Effector memory CD8-positive, alpha-beta T cell (primary cell): ENCODE measurements around the gene DONSON.

Source experiments
- ATAC-seq: fragments of 150-1000 bp; cut with Tn5 transposase; replicated peaks from 2 replicates; pipeline ENCODE4 v1.10.0; 2021; ENCODE audit warnings: mild to moderate bottlenecking, moderate library complexity
- DNase-seq, 3 experiments: peaks; one replicate each; pipeline ENCODE4 v3.0.0; 2021
- H3K27ac Mint-ChIP-seq, 2 donors: one replicate each; pipeline ENCODE4 v1.8.0; 2022; ENCODE audit warnings: mild to moderate bottlenecking in 2 of 2, mixed read lengths in 2 of 2, moderate library complexity in 2 of 2
- H3K27me3 Mint-ChIP-seq, 2 donors: one replicate each; pipeline ENCODE4 v1.8.0; 2022; ENCODE audit warnings: mixed read lengths in 2 of 2
- H3K36me3 Mint-ChIP-seq: one replicate; pipeline ENCODE4 v1.8.0; 2022; ENCODE audit warnings: mild to moderate bottlenecking, moderate library complexity, mixed read lengths; ENCODE audit not compliant: insufficient read depth
- H3K4me1 Mint-ChIP-seq, 2 donors: one replicate each; pipeline ENCODE4 v1.8.0; 2022; ENCODE audit warnings: low read depth in 2 of 2, mixed read lengths in 2 of 2
- H3K4me3 Mint-ChIP-seq, 2 donors: one replicate each; pipeline ENCODE4 v1.8.0; 2022; ENCODE audit warnings: mild to moderate bottlenecking in 2 of 2, mixed read lengths in 2 of 2, moderate library complexity in 2 of 2
- H3K9me3 Mint-ChIP-seq, 2 donors: one replicate each; pipeline ENCODE4 v1.8.0; 2022; ENCODE audit warnings: mixed read lengths in 2 of 2

The DONSON gene

GRCh38 chr21:33542640-33543504 is 45.6 kb downstream of the DONSON start, which contains the start of gene SON:
TSS of gene SON (plus strand) at chr21:33543038. CDS start at chr21:33543093, 55 bp downstream.
- H3K36me3 Mint-ChIP-seq = peaks cover 68% of the 10 kb centered on the region
- peaks cover 27 to 50% of the 10 kb centered on the region in 2 donors for H3K4me1 Mint-ChIP-seq

GRCh38 chr21:33541756-33542639 is 46.5 kb downstream of the DONSON start, which contains the start of gene GART:
TSS of gene GART (minus strand) at chr21:33542117. CDS start at chr21:33539315, 2,802 bp downstream.
- peaks cover 68% of the 10 kb centered on the region for H3K36me3 Mint-ChIP-seq
- no peaks in the 10 kb centered on the region for H3K9me3 Mint-ChIP-seq
- no peaks in the 10 kb centered on the region for H3K27me3 Mint-ChIP-seq
- peak within 1 kb of the TSS; percentile 99 for H3K27ac Mint-ChIP-seq
- ATAC-seq = peak; percentile 57
- H3K4me1 Mint-ChIP-seq = peaks cover 29 to 55% of the 10 kb centered on the region in 2 donors
- H3K4me3 Mint-ChIP-seq = peak within 1 kb of the TSS; percentile 95 to 99
- DNase-seq = peak; percentile 71 to 74 (median 73)

More at GRCh38 chr21:33542640-33543504, 45.6 kb downstream of the DONSON start, which contains the start of gene SON:
- Mint-ChIP-seq H3K4me3 (peak within 1 kb of the TSS; percentile 95 to 99), H3K27ac (peak within 1 kb of the TSS; percentile 99), H3K9me3 (no peaks in the 10 kb centered on the region), H3K27me3 (no peaks in the 10 kb centered on the region)
- DNase-seq (peak; percentile 94 to 95 (median 94)), ATAC-seq (peak; percentile 86)

- Mint-ChIP-seq H3K4me1 (peaks cover 29 to 55% of the 10 kb centered on the region in 2 donors), H3K27me3 (no peaks in the 10 kb centered on the region), H3K27ac (peak overlapping the region; percentile 99), H3K36me3 (peaks cover 66% of the 10 kb centered on the region), H3K9me3 (no peaks in the 10 kb centered on the region), H3K4me3 (peak overlapping the region; percentile 95 to 99)
- no peak for DNase-seq
- ATAC-seq = no peak
Observed at GRCh38 chr21:33541105-33541711, 47.3 kb downstream of the DONSON start.

GRCh38 chr21:33540711-33541104 is 47.8 kb downstream of the DONSON start:
- ATAC-seq (no peak), DNase-seq (no peak)
- Mint-ChIP-seq H3K27me3 (no peaks in the 10 kb centered on the region), H3K4me1 (peaks cover 28 to 50% of the 10 kb centered on the region in 2 donors), H3K4me3 (peak overlapping the region; percentile 95 to 99), H3K36me3 (peaks cover 66% of the 10 kb centered on the region), H3K27ac (peak overlapping the region; percentile 99), H3K9me3 (no peaks in the 10 kb centered on the region)

GRCh38 chr21:33539616-33540015 is 48.9 kb downstream of the DONSON start:
- Mint-ChIP-seq H3K4me3 (no peak overlapping the region), H3K36me3 (peaks cover 74% of the 10 kb centered on the region), H3K27ac (peak overlapping the region in 1 of 2 donors; percentile 99), H3K9me3 (no peaks in the 10 kb centered on the region), H3K27me3 (no peaks in the 10 kb centered on the region), H3K4me1 (peaks cover 28 to 43% of the 10 kb centered on the region in 2 donors)
- no peak for ATAC-seq
- DNase-seq = no peak

- Mint-ChIP-seq H3K27ac (no peak overlapping the region), H3K4me3 (no peak overlapping the region), H3K27me3 (no peaks in the 10 kb centered on the region), H3K4me1 (peaks cover 19 to 24% of the 10 kb centered on the region in 2 donors), H3K36me3 (peaks cover 80% of the 10 kb centered on the region), H3K9me3 (no peaks in the 10 kb centered on the region)
- DNase-seq = no peak
- ATAC-seq = no peak
Observed at GRCh38 chr21:33537212-33537611, 51.3 kb downstream of the DONSON start.

- no peaks in the 10 kb centered on the region for H3K27me3 Mint-ChIP-seq
- H3K4me3 Mint-ChIP-seq = no peak overlapping the region
- no peaks in the 10 kb centered on the region for H3K9me3 Mint-ChIP-seq
- peak overlapping the region in 1 of 2 donors; percentile 71 for H3K27ac Mint-ChIP-seq
- H3K36me3 Mint-ChIP-seq = peaks cover 98% of the 10 kb centered on the region
- DNase-seq (no peak), ATAC-seq (no peak)
- H3K4me1 Mint-ChIP-seq = no peaks in the 10 kb centered on the region
Observed at GRCh38 chr21:33531007-33531406, 57.5 kb downstream of the DONSON start.
